Tibial artery (tissue), 4 donors: ENCODE data around the gene MCUR1.
"Not testable (repeated sequence)": the region's sequence is repeated elsewhere in the genome, so short reads cannot be mapped to it uniquely, and the experiment has no call there.

Experiments
- DNase-seq, 2 donors: peaks; one replicate each; pipeline ENCODE4 v3.0.0-alpha.2; 2019
- H3K27ac ChIP-seq, 2 donors: fragments of 200-600 bp; sonication (generic) in 1 of 2; 1 replicate in 1 of 2; 2 replicates in 1 of 2; pipeline ENCODE4 v1.5.1; 2018 to 2019; ENCODE audit warnings: mild to moderate bottlenecking in 1 of 2
- H3K27me3 ChIP-seq, 2 donors: fragments of 200-600 bp; sonication (generic) in 1 of 2; one replicate each; pipeline versions ENCODE4 v1.5.1 to v1.6.0; 2016 to 2019
- H3K36me3 ChIP-seq, 3 donors: fragments of 200-600 bp; sonication (generic) in 2 of 3; one replicate each; pipeline ENCODE4 v1.5.1; 2016 to 2019; ENCODE audit warnings: mild to moderate bottlenecking in 2 of 3
- H3K4me1 ChIP-seq, 4 donors: fragments of 200-600 bp; sonication (generic) in 2 of 4; 1 replicate in 3 of 4; 2 replicates in 1 of 4; pipeline ENCODE4 v1.5.1; 2016 to 2019
- H3K4me3 ChIP-seq, 2 donors: fragments of 200-600 bp; sonication (generic) in 1 of 2; 1 replicate in 1 of 2; 2 replicates in 1 of 2; pipeline ENCODE4 v1.5.1; 2018 to 2019; ENCODE audit warnings: mild to moderate bottlenecking in 2 of 2
- H3K9me3 ChIP-seq, 3 donors: fragments of 200-600 bp; sonication (generic) in 1 of 3; one replicate each; pipeline ENCODE4 v1.5.1; 2016 to 2019
- intact Hi-C: fragments of 100-400 bp; cut with DNase I; formaldehyde crosslinking; loops from one replicate; pipeline ENCODE4 v1.15.0; 2023; ENCODE audit warnings: low total_unique reads
- TF ChIP-seq, protein P1 (sequence below), 2 experiments: fragments of 200-600 bp in 1 of 2; fragments of 450-650 bp in 1 of 2; IDR thresholded peaks; one replicate each; pipeline ENCODE4 v1.5.1; 2017 to 2019; ENCODE audit warnings: antibody characterized with exemption in 2 of 2, mild to moderate bottlenecking in 1 of 2, moderate library complexity in 1 of 2

MCUR1 gene

GRCh38 chr6:13853871-13854270 is 39.5 kb upstream of the MCUR1 start:
- Histone ChIP-seq H3K4me3 (no peak overlapping the region), H3K4me1 (peaks cover 0 to 3% (median under 1%) of the 10 kb centered on the region in 4 donors), H3K36me3 (no peaks in the 10 kb centered on the region), H3K9me3 (no peaks in the 10 kb centered on the region), H3K27me3 (peaks cover 0 to 19% of the 10 kb centered on the region in 2 donors), H3K27ac (no peak overlapping the region)
- DNase-seq = no peak
- TF ChIP-seq, protein P1, sequence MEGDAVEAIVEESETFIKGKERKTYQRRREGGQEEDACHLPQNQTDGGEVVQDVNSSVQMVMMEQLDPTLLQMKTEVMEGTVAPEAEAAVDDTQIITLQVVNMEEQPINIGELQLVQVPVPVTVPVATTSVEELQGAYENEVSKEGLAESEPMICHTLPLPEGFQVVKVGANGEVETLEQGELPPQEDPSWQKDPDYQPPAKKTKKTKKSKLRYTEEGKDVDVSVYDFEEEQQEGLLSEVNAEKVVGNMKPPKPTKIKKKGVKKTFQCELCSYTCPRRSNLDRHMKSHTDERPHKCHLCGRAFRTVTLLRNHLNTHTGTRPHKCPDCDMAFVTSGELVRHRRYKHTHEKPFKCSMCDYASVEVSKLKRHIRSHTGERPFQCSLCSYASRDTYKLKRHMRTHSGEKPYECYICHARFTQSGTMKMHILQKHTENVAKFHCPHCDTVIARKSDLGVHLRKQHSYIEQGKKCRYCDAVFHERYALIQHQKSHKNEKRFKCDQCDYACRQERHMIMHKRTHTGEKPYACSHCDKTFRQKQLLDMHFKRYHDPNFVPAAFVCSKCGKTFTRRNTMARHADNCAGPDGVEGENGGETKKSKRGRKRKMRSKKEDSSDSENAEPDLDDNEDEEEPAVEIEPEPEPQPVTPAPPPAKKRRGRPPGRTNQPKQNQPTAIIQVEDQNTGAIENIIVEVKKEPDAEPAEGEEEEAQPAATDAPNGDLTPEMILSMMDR (IDR thresholded peaks at IDR 0.05) = no peak
- intact Hi-C loops = no loop called here

DNA sequence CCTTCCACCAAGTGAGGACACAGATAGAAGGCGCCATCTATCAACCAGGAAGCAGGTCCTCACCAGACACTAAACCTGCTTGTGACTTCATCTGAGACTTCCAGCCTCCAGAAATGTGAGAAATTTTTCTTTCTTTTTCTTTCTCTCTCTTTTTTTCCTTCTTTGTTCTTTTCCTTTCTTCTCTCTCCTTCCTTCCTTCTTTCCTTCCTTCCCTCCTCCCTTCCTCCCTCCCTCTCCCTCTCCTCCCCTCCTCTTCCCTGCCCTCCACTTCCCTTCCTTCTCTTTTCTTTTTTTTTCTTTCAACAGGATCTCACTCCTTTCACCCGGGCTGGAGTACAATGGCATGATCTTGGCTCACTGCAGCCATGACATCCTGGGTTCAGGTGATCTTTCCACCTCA is 37.4 kb upstream of the MCUR1 start:
- H3K27ac ChIP-seq = no peak overlapping the region
- no peaks in the 10 kb centered on the region for H3K9me3 ChIP-seq
- TF ChIP-seq, protein P1 (IDR thresholded peaks at IDR 0.05) = no peak
- DNase-seq = no peak
- peaks cover 0 to 7% (median 3%) of the 10 kb centered on the region in 4 donors for H3K4me1 ChIP-seq
- intact Hi-C loops = no loop called here
- H3K36me3 ChIP-seq = no peaks in the 10 kb centered on the region
- H3K4me3 ChIP-seq = no peak overlapping the region
- peaks cover 0 to 4% of the 10 kb centered on the region in 2 donors for H3K27me3 ChIP-seq

DNA sequence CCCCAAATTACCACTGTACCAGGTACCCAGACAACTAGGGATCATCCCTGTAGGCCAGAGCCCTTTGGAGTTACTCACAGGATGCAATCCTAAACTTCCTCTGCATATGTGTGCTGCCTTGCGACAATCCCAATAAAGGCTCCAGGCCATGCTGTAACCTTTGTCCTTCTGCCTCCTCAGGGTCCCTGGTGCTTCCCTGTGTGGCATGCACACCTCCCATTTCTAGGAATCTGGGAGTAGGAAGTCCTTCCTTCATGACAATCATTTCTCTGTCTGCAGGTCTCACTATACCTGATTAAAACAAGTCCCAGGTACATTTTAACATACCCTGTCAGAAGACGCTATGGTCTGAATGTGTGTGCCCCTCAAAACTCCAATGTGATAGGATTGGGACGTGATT is 37.0 kb upstream of the MCUR1 start:
- peaks cover 0 to 5% of the 10 kb centered on the region in 2 donors for H3K27me3 ChIP-seq
- H3K36me3 ChIP-seq = no peaks in the 10 kb centered on the region
- no peak overlapping the region for H3K4me3 ChIP-seq
- TF ChIP-seq, protein P1 (IDR thresholded peaks at IDR 0.05) = no peak
- intact Hi-C loops = no loop called here
- DNase-seq = no peak
- no peaks in the 10 kb centered on the region for H3K9me3 ChIP-seq
- H3K4me1 ChIP-seq = peaks cover 0 to 7% (median 3%) of the 10 kb centered on the region in 4 donors
- no peak overlapping the region for H3K27ac ChIP-seq

DNA sequence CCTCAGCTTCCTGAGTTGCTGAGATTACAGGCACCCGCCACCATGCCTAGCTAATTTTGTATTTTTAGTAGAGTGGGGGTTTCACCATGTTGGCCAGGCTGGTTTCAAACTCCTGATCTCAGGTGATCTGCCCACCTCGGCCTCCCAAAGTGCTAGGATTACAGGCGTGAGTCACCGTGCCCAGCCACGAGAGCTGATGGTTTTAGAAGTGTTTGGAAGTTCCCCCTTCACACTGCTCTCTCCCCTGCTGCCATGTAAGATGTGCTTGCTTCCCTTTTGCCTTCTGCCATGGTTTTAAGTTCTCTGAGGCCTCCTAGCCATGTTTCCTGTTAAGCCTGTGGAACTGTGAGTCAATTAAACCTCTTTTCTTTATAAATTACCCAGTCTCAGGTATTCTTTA is 36.3 kb upstream of the MCUR1 start:
- H3K36me3 ChIP-seq, H3K4me3 ChIP-seq, DNase-seq, H3K9me3 ChIP-seq, intact Hi-C loops, H3K4me1 ChIP-seq, H3K27me3 ChIP-seq, H3K27ac ChIP-seq: not testable (repeated sequence)

- Histone ChIP-seq H3K9me3 (no peaks in the 10 kb centered on the region), H3K4me1 (peaks cover 0 to 7% (median 3%) of the 10 kb centered on the region in 4 donors), H3K36me3 (no peaks in the 10 kb centered on the region), H3K4me3 (no peak overlapping the region), H3K27ac (no peak overlapping the region), H3K27me3 (peaks cover 0 to 5% of the 10 kb centered on the region in 2 donors)
- intact Hi-C loops = no loop called here
- DNase-seq = no peak
- TF ChIP-seq, protein P1 (IDR thresholded peaks at IDR 0.05) = no peak
Observed at GRCh38 chr6:13848522-13849150, 34.3 kb upstream of the MCUR1 start.

DNA sequence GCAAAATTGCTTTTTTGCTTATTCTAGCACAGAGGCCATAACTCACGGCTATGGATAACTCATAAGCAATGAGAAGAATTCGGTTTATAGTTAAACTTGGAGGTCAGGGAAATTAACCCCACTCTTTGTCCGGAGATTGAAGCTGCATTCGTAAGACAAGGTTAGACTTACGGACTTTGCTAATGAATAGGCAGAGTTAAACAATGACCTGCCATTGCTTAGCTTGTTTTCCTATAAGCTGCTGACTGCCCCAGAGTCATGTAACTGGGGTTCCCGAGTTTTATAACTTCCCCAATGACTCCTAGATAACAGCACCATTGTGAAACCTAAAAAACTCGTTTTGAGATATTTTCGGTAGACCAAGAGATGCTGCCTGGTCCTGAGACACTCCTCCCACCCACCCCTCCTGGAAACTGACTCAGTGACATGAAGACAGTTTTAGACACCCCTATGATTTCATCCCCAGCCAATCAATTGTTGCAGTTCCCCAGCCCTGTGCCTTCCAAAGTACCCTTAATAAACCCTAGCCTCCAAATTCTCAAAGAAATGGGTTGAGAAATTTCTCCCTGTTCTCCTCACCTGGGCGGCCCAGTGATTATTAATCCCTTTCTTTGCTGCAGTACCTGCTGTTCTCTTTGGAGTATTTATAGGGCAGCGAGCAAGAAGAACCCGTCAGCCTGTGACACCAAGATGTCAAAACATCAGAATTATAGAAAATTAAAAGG is 33.1 kb upstream of the MCUR1 start:
- peaks cover 0 to 7% (median 3%) of the 10 kb centered on the region in 4 donors for H3K4me1 ChIP-seq
- no peak overlapping the region for H3K4me3 ChIP-seq
- peaks cover 0 to 5% of the 10 kb centered on the region in 2 donors for H3K27me3 ChIP-seq
- H3K9me3 ChIP-seq = no peaks in the 10 kb centered on the region
- no peak overlapping the region for H3K27ac ChIP-seq
- intact Hi-C loops = no loop called here
- H3K36me3 ChIP-seq = no peaks in the 10 kb centered on the region
- TF ChIP-seq, protein P1 (IDR thresholded peaks at IDR 0.05) = no peak
- DNase-seq = no peak
